HL-60 (cell line): ENCODE data around the gene SRPRA.

Source experiments
- POLR2AphosphoS5 ChIP-seq: IDR thresholded peaks from 2 replicates; pipeline ENCODE4 v1.6.1; 2012; ENCODE audit warnings: low read depth
- TF ChIP-seq, protein P1 (sequence below): IDR thresholded peaks from one replicate; pipeline ENCODE4 v1.5.1; 2011; ENCODE audit warnings: low read length, control low read depth, inconsistent platforms; ENCODE audit not compliant: insufficient read depth
- TF ChIP-seq, protein P2 (sequence below): IDR thresholded peaks from 2 replicates; pipeline ENCODE4 v1.6.1; 2012; ENCODE audit warnings: low read depth; ENCODE audit not compliant: insufficient replicate concordance

DNA sequence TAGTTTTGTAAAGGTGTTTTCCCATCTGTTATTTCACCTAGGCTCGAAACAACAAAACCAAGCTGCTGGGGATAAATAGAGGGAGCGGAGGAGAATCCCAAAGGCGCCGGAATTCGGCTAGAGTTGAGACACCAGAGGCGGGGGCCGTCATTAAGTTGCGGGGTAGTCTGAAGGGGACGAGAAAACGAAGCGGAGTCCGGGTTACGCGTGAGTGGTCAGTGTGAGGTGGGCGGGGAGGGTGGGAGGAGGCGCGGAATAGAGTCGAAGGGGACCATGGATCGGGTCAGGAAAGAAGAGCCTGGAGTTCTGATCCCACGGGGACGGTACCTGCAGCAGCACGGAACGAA is 361 bp downstream of the SRPRA start:
- TF ChIP-seq, protein P1, sequence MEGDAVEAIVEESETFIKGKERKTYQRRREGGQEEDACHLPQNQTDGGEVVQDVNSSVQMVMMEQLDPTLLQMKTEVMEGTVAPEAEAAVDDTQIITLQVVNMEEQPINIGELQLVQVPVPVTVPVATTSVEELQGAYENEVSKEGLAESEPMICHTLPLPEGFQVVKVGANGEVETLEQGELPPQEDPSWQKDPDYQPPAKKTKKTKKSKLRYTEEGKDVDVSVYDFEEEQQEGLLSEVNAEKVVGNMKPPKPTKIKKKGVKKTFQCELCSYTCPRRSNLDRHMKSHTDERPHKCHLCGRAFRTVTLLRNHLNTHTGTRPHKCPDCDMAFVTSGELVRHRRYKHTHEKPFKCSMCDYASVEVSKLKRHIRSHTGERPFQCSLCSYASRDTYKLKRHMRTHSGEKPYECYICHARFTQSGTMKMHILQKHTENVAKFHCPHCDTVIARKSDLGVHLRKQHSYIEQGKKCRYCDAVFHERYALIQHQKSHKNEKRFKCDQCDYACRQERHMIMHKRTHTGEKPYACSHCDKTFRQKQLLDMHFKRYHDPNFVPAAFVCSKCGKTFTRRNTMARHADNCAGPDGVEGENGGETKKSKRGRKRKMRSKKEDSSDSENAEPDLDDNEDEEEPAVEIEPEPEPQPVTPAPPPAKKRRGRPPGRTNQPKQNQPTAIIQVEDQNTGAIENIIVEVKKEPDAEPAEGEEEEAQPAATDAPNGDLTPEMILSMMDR = no peak
- TF ChIP-seq POLR2AphosphoS5 = no peak
- TF ChIP-seq, protein P2, sequence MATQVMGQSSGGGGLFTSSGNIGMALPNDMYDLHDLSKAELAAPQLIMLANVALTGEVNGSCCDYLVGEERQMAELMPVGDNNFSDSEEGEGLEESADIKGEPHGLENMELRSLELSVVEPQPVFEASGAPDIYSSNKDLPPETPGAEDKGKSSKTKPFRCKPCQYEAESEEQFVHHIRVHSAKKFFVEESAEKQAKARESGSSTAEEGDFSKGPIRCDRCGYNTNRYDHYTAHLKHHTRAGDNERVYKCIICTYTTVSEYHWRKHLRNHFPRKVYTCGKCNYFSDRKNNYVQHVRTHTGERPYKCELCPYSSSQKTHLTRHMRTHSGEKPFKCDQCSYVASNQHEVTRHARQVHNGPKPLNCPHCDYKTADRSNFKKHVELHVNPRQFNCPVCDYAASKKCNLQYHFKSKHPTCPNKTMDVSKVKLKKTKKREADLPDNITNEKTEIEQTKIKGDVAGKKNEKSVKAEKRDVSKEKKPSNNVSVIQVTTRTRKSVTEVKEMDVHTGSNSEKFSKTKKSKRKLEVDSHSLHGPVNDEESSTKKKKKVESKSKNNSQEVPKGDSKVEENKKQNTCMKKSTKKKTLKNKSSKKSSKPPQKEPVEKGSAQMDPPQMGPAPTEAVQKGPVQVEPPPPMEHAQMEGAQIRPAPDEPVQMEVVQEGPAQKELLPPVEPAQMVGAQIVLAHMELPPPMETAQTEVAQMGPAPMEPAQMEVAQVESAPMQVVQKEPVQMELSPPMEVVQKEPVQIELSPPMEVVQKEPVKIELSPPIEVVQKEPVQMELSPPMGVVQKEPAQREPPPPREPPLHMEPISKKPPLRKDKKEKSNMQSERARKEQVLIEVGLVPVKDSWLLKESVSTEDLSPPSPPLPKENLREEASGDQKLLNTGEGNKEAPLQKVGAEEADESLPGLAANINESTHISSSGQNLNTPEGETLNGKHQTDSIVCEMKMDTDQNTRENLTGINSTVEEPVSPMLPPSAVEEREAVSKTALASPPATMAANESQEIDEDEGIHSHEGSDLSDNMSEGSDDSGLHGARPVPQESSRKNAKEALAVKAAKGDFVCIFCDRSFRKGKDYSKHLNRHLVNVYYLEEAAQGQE = no peak
